OCI-LY1 (cell line): ENCODE data around the gene COG7.

ENCODE experiments used
- H2AFZ ChIP-seq: fragments of 200-600 bp; sonication (generic), shearing (Covaris generic); 2 replicates; pipeline ENCODE4 v1.6.0; 2014; ENCODE audit warnings: antibody characterized with exemption, mild to moderate bottlenecking, low read length
- H3F3A ChIP-seq: fragments of 200-600 bp; sonication (generic), shearing (Covaris generic); 2 replicates; pipeline ENCODE4 v1.6.0; 2014; ENCODE audit warnings: mild to moderate bottlenecking, antibody characterized with exemption, low read length, moderate library complexity; ENCODE audit not compliant: insufficient read depth
- H3K27ac ChIP-seq: fragments of 200-600 bp; sonication (generic); 2 replicates; pipeline ENCODE4 v1.5.1; 2014; ENCODE audit warnings: low read length, mixed run types, mild to moderate bottlenecking, low read depth; ENCODE audit not compliant: poor library complexity, severe bottlenecking
- H3K27me3 ChIP-seq: fragments of 200-600 bp; sonication (generic); 2 replicates; pipeline ENCODE4 v1.6.0; 2014; ENCODE audit warnings: antibody characterized with exemption, mild to moderate bottlenecking, low read length, moderate library complexity; ENCODE audit not compliant: insufficient read depth
- H3K36me3 ChIP-seq: fragments of 200-600 bp; sonication (generic); 2 replicates; pipeline ENCODE4 v1.6.1; 2014; ENCODE audit warnings: mild to moderate bottlenecking, antibody characterized with exemption, low read length, moderate library complexity, mixed read lengths; ENCODE audit not compliant: insufficient read depth
- H3K4me1 ChIP-seq: fragments of 200-600 bp; sonication (generic); 2 replicates; pipeline ENCODE4 v1.5.1; 2014; ENCODE audit warnings: mild to moderate bottlenecking, low read length, moderate library complexity; ENCODE audit not compliant: insufficient read depth, severe bottlenecking
- H3K4me2 ChIP-seq: fragments of 200-600 bp; sonication (generic), shearing (Covaris generic); 2 replicates; pipeline ENCODE4 v1.6.1; 2014; ENCODE audit warnings: low read length
- H3K4me3 ChIP-seq: fragments of 200-600 bp; sonication (generic); 2 replicates; pipeline ENCODE4 v1.5.1; 2014; ENCODE audit warnings: low read length, low read depth, mild to moderate bottlenecking, mixed read lengths; ENCODE audit not compliant: poor library complexity, severe bottlenecking
- H3K79me2 ChIP-seq: fragments of 200-600 bp; shearing (Covaris generic); 2 replicates; pipeline ENCODE4 v1.6.1; 2016; ENCODE audit warnings: mixed run types, low read length, mixed read lengths; ENCODE audit not compliant: insufficient read depth
- H3K9ac ChIP-seq: fragments of 200-600 bp; sonication (generic), shearing (Covaris generic); 2 replicates; pipeline ENCODE4 v1.6.1; 2014; ENCODE audit warnings: mild to moderate bottlenecking, low read length, mixed read lengths
- H3K9me2 ChIP-seq: fragments of 200-600 bp; sonication (generic), shearing (Covaris generic); 2 replicates; pipeline ENCODE4 v1.6.1; 2014; ENCODE audit warnings: low read depth, mild to moderate bottlenecking, low read length, mixed read lengths
- H3K9me3 ChIP-seq: fragments of 200-600 bp; shearing (Covaris generic); 2 replicates; pipeline ENCODE4 v1.6.1; 2014; ENCODE audit warnings: low read length, mixed read lengths
- H4K20me1 ChIP-seq: fragments of 200-600 bp; sonication (generic), shearing (Covaris generic); 2 replicates; pipeline ENCODE4 v1.6.0; 2016; ENCODE audit warnings: mild to moderate bottlenecking, low read length; ENCODE audit not compliant: insufficient read depth
- CTCF ChIP-seq: fragments of 200-600 bp; sonication (generic), shearing (Covaris generic); IDR thresholded peaks from 2 replicates; pipeline ENCODE4 v1.5.1; 2017; ENCODE audit warnings: mild to moderate bottlenecking, antibody characterized with exemption, low read length, moderate library complexity, mixed read lengths
- EZH2 ChIP-seq: fragments of 200-600 bp; sonication (generic), shearing (Covaris generic); IDR thresholded peaks from 2 replicates; pipeline ENCODE4 v1.8.0; 2017; ENCODE audit warnings: borderline replicate concordance, mixed run types, mild to moderate bottlenecking, antibody characterized with exemption, low read length, moderate library complexity, mixed read lengths

The COG7 gene

GRCh38 chr16:23500862-23501225, 47.9 kb upstream of the COG7 start:
- no peak overlapping the region for H2AFZ ChIP-seq
- TF ChIP-seq CTCF = no peak
- no peak for TF ChIP-seq EZH2
- H3K4me1 ChIP-seq = peaks cover 88% of the 10 kb centered on the region
- H3K9ac ChIP-seq = no peak overlapping the region
- peaks cover 33% of the 10 kb centered on the region; the same call in 1 of the 2 replicates for H3K36me3 ChIP-seq
- H4K20me1 ChIP-seq = no peaks in the 10 kb centered on the region
- H3K27ac ChIP-seq = no peak overlapping the region
- no peak overlapping the region for H3K4me3 ChIP-seq
- H3K9me3 ChIP-seq = no peaks in the 10 kb centered on the region
- peaks cover 89% of the 10 kb centered on the region for H3K79me2 ChIP-seq
- H3F3A ChIP-seq = no peaks in the 10 kb centered on the region
- H3K27me3 ChIP-seq = no peaks in the 10 kb centered on the region
- peak overlapping the region; percentile 43; the same call in 1 of the 2 replicates for H3K4me2 ChIP-seq
- no peaks in the 10 kb centered on the region for H3K9me2 ChIP-seq

DNA sequence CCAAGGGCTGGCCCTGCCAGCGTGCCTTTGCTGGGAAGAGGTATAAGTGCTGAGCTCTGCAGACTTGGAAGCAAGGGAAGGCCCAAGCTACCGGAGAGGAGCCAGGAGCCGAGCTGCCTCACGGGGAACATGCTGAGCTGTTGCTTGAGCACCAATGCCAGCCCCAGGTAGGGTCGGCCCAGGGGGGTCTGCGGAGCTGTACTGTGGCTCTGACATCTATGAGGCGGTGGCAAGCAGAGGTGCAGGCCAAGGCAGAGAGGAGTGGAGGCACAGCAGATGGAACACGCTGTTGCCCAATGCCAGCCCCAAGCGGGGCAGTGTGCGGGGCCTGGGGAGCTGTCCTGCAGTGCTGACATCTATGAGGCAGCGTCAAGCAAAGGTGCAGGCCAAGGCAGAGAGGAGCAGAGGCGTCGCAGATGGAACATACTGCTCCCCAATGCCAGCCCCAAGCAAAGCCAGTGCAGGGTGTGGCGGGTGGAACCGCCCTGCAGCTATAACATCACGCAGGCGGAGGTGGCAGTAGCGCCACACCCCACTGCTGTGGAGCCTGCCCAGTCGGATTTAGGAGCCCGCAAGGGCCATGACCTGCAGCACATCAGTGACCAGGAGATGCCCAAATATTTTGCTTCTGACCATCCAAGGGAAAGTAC, 47.3 kb upstream of the COG7 start:
- Histone ChIP-seq H3K9me2 (no peaks in the 10 kb centered on the region), H3K4me1 (peaks cover 83% of the 10 kb centered on the region), H3K9me3 (no peaks in the 10 kb centered on the region), H3K36me3 (peaks cover 38% of the 10 kb centered on the region; the same call in 1 of the 2 replicates), H3F3A (no peaks in the 10 kb centered on the region), H3K27me3 (no peaks in the 10 kb centered on the region), H3K4me2 (peak overlapping the region; percentile 43), H3K4me3 (no peak overlapping the region), H3K27ac (peak overlapping the region; percentile 32), H4K20me1 (no peaks in the 10 kb centered on the region), H3K79me2 (peaks cover 84% of the 10 kb centered on the region), H2AFZ (no peak overlapping the region), H3K9ac (no peak overlapping the region; the same call in 1 of the 2 replicates)
- peak; percentile 21; the same call in 1 of the 2 replicates for TF ChIP-seq CTCF
- no peak for TF ChIP-seq EZH2

GRCh38 chr16:23499801-23500200, 46.8 kb upstream of the COG7 start:
- Histone ChIP-seq H3K27ac (peak overlapping the region; percentile 32), H3K9me2 (no peaks in the 10 kb centered on the region), H3K4me3 (no peak overlapping the region), H3K27me3 (no peaks in the 10 kb centered on the region), H4K20me1 (no peaks in the 10 kb centered on the region), H2AFZ (no peak overlapping the region), H3K4me1 (peaks cover 78% of the 10 kb centered on the region), H3K9me3 (no peaks in the 10 kb centered on the region), H3F3A (no peaks in the 10 kb centered on the region), H3K9ac (no peak overlapping the region; the same call in 1 of the 2 replicates), H3K4me2 (peak overlapping the region; percentile 43), H3K36me3 (peaks cover 43% of the 10 kb centered on the region; the same call in 1 of the 2 replicates), H3K79me2 (peaks cover 78% of the 10 kb centered on the region)
- TF ChIP-seq CTCF (no peak), EZH2 (no peak)
